ENCODE results near the gene KLHL22.

KLHL22 gene

DNA sequence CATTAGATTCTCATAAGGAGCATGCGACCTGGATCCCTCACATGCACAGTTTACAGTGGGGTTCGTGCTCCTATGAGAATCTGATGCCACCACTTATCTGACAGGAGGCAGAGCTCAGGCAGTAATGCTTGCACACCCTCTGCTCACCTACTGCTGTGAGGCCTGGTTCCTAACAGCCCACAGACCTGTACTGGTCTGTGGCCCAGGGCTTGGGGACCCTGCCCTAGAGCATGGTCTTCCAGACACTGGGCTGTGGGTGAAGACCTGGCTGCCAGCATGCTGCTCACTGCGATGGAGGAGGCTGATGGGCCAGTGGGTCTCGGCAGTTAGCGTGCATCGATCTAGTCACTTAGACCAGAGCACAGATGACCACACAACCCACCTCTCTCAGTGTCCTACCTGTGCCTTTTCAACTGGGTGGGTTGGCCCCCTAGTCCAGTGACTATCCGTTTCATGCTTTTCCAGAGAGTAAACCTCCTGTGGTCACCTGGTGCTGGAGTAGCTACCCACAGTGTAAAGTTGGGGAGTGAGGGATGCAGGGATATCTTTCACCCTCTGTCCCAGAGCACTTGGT, 32.9 kb upstream of the KLHL22 start:
- H3K4me1 ChIP-seq (ENCODE audit: insufficient read depth, low read length, poor library complexity, severe bottlenecking): peaks cover 33% of the 10 kb centered on the region
- no peak overlapping the region for H3K4me2 ChIP-seq (ENCODE audit: low read depth, low read length, poor library complexity, severe bottlenecking)
- no peak overlapping the region for H3K4me3 ChIP-seq (ENCODE audit: low read length, poor library complexity, severe bottlenecking)
- H4K20me1 ChIP-seq (ENCODE audit: insufficient read depth, low read length, poor library complexity, severe bottlenecking): peaks cover 67% of the 10 kb centered on the region
- no peak overlapping the region for H2AFZ ChIP-seq (ENCODE audit: low read length)
- H3F3A ChIP-seq (ENCODE audit: low read depth): no peaks in the 10 kb centered on the region
- no peak overlapping the region for H3K9ac ChIP-seq (ENCODE audit: low read depth, low read length, poor library complexity, severe bottlenecking)
- TF ChIP-seq, protein P1, sequence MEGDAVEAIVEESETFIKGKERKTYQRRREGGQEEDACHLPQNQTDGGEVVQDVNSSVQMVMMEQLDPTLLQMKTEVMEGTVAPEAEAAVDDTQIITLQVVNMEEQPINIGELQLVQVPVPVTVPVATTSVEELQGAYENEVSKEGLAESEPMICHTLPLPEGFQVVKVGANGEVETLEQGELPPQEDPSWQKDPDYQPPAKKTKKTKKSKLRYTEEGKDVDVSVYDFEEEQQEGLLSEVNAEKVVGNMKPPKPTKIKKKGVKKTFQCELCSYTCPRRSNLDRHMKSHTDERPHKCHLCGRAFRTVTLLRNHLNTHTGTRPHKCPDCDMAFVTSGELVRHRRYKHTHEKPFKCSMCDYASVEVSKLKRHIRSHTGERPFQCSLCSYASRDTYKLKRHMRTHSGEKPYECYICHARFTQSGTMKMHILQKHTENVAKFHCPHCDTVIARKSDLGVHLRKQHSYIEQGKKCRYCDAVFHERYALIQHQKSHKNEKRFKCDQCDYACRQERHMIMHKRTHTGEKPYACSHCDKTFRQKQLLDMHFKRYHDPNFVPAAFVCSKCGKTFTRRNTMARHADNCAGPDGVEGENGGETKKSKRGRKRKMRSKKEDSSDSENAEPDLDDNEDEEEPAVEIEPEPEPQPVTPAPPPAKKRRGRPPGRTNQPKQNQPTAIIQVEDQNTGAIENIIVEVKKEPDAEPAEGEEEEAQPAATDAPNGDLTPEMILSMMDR (conservative IDR thresholded peaks at IDR 0.05; ENCODE audit: low read length): no peak
- no peak for TF ChIP-seq EZH2phosphoT487 (IDR thresholded peaks at IDR 0.05; ENCODE audit: borderline replicate concordance)
- no peaks in the 10 kb centered on the region for H3K27me3 ChIP-seq (ENCODE audit: insufficient read depth, low read length, poor library complexity, severe bottlenecking)
- H3K9me2 ChIP-seq (replicated peaks; ENCODE audit: low read depth, low read length): no peaks in the 10 kb centered on the region
- H3K79me2 ChIP-seq (ENCODE audit: insufficient read depth, low read length): peaks cover 98% of the 10 kb centered on the region
- no peaks in the 10 kb centered on the region for H3K9me3 ChIP-seq (ENCODE audit: insufficient read depth, low read depth, low read length)
- H3K36me3 ChIP-seq (ENCODE audit: insufficient read depth, low read length): peaks cover 35% of the 10 kb centered on the region; the same call in 1 of the 2 replicates

DNA sequence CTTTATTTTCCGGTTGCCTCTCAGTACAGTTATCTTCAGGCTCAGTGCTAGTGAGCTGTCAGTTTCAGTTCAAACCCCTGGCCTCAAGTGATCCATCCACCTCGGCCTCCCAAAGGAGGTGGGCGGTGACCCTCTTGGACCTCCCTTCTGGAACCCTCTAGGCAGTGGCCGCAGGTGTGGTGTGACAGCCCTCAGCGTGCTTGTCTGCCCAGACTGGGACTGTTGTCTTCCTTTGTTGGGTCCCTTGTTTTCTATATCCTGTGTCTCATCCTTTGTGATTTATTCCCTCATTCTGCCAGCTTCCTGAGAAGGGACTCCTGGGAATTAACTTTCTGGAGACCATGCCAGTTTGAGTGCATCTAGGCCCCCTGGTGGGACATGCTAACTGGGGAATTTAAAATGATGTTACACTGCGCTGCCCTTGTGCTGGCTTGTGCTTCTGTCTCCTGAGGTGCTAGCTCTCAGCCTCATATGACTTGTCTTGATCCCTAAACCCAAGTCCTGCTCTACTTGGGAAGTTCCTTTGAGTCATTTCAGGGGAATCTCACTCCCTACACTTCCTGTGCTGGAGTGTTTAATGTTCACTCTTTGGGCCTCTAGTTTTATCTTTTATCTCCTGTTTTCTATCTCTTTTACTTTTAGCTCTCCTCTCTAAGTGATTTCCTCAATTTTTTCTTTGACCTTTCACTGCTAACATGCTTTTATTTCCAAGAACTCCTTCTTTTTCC, 31.2 kb upstream of the KLHL22 start:
- peaks cover 98% of the 10 kb centered on the region for H3K79me2 ChIP-seq (ENCODE audit: insufficient read depth, low read length)
- no peak overlapping the region for H3K4me2 ChIP-seq (ENCODE audit: low read depth, low read length, poor library complexity, severe bottlenecking)
- H3K4me3 ChIP-seq (ENCODE audit: low read length, poor library complexity, severe bottlenecking): no peak overlapping the region
- H3K27me3 ChIP-seq (ENCODE audit: insufficient read depth, low read length, poor library complexity, severe bottlenecking): no peaks in the 10 kb centered on the region
- no peak overlapping the region for H3K9ac ChIP-seq (ENCODE audit: low read depth, low read length, poor library complexity, severe bottlenecking)
- H4K20me1 ChIP-seq (ENCODE audit: insufficient read depth, low read length, poor library complexity, severe bottlenecking): peaks cover 67% of the 10 kb centered on the region
- no peak overlapping the region for H2AFZ ChIP-seq (ENCODE audit: low read length)
- no peaks in the 10 kb centered on the region for H3K9me2 ChIP-seq (replicated peaks; ENCODE audit: low read depth, low read length)
- H3K9me3 ChIP-seq (ENCODE audit: insufficient read depth, low read depth, low read length): no peaks in the 10 kb centered on the region
- H3F3A ChIP-seq (ENCODE audit: low read depth): no peaks in the 10 kb centered on the region
- peaks cover 30% of the 10 kb centered on the region for H3K4me1 ChIP-seq (ENCODE audit: insufficient read depth, low read length, poor library complexity, severe bottlenecking)
- peaks cover 43% of the 10 kb centered on the region; the same call in 1 of the 2 replicates for H3K36me3 ChIP-seq (ENCODE audit: insufficient read depth, low read length)
- no peak for TF ChIP-seq EZH2phosphoT487 (IDR thresholded peaks at IDR 0.05; ENCODE audit: borderline replicate concordance)
- TF ChIP-seq, protein P1 (conservative IDR thresholded peaks at IDR 0.05; ENCODE audit: low read length): no peak

DNA sequence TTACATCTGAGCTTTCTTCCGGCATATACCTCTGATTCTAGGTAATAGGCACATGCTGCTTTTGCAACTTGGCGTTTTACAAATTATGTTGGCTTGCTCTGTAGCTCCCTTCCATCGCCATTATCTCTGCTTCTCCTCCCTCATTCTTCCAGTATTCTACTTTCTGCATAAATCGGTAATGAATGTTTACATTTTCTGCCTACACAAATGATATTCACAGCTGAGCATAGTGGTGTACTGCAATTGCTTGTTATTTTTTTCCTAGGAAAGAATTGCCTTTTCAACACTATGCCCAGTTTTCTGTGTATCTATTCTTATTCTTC, 30.7 kb upstream of the KLHL22 start:
- TF ChIP-seq, protein P1 (conservative IDR thresholded peaks at IDR 0.05; ENCODE audit: low read length): no peak
- no peak for TF ChIP-seq EZH2phosphoT487 (IDR thresholded peaks at IDR 0.05; ENCODE audit: borderline replicate concordance)
- no peak overlapping the region for H3K9ac ChIP-seq (ENCODE audit: low read depth, low read length, poor library complexity, severe bottlenecking)
- peaks cover 26% of the 10 kb centered on the region for H3K4me1 ChIP-seq (ENCODE audit: insufficient read depth, low read length, poor library complexity, severe bottlenecking)
- no peak overlapping the region for H3K4me3 ChIP-seq (ENCODE audit: low read length, poor library complexity, severe bottlenecking)
- no peaks in the 10 kb centered on the region for H3F3A ChIP-seq (ENCODE audit: low read depth)
- H3K36me3 ChIP-seq (ENCODE audit: insufficient read depth, low read length): peaks cover 43% of the 10 kb centered on the region; the same call in 1 of the 2 replicates
- H3K4me2 ChIP-seq (ENCODE audit: low read depth, low read length, poor library complexity, severe bottlenecking): no peak overlapping the region
- H3K9me3 ChIP-seq (ENCODE audit: insufficient read depth, low read depth, low read length): no peaks in the 10 kb centered on the region
- peaks cover 95% of the 10 kb centered on the region for H3K79me2 ChIP-seq (ENCODE audit: insufficient read depth, low read length)
- H4K20me1 ChIP-seq (ENCODE audit: insufficient read depth, low read length, poor library complexity, severe bottlenecking): peaks cover 63% of the 10 kb centered on the region
- no peak overlapping the region for H2AFZ ChIP-seq (ENCODE audit: low read length)
- H3K27me3 ChIP-seq (ENCODE audit: insufficient read depth, low read length, poor library complexity, severe bottlenecking): no peaks in the 10 kb centered on the region
- H3K9me2 ChIP-seq (replicated peaks; ENCODE audit: low read depth, low read length): no peaks in the 10 kb centered on the region

Data from Loucy (cell line).